ENCODE data around the gene WNT5A. TPM values are rescaled to one million over a fixed set of nuclear protein-coding genes. Genes with fewer than 3 reads are reported as not detected.

Gene WNT5A
- total RNA-seq, 2 experiments from 2014 or later, result 0.06 TPM; not detected in 1

GRCh38 chr3:55454611-55455010 is 32.5 kb downstream of the WNT5A start:
- intact Hi-C loops (cut with DNase I, micrococcal nuclease), result no loop called here
- POLR2A ChIA-PET, result no interaction called here
- no peaks in the 10 kb centered on the region for H3K36me3 Mint-ChIP-seq (ENCODE audit: low read depth)

GRCh38 chr3:55453886-55454496 is 33.1 kb downstream of the WNT5A start:
- no peaks in the 10 kb centered on the region for H3K27me3 Mint-ChIP-seq
- H3K27ac Mint-ChIP-seq, result no peak overlapping the region
- no peak overlapping the region for H3K4me3 ChIP-seq (ENCODE audit: low read length)
- no peak overlapping the region for H3K27ac ChIP-seq (ENCODE audit: low read depth in 1 of 2, low read length in 2 of 2)
- ChIA-PET CTCF (no interaction called here), POLR2A (no interaction called here)
- ATAC-seq (ENCODE audit: poor library complexity) (no peak), DNase-seq (no peak)
- no peaks in the 10 kb centered on the region for H3K27me3 ChIP-seq (ENCODE audit: control insufficient read depth in 1 of 2, insufficient read depth in 2 of 2, low read length in 2 of 2)
- no peaks in the 10 kb centered on the region for H3K4me1 ChIP-seq (ENCODE audit: insufficient read depth, low read length)
- intact Hi-C loops (cut with DNase I, micrococcal nuclease), result no loop called here
- no peaks in the 10 kb centered on the region for H3K4me1 Mint-ChIP-seq (ENCODE audit: low read depth)
- H3K36me3 Mint-ChIP-seq (ENCODE audit: low read depth), result no peaks in the 10 kb centered on the region
- no peaks in the 10 kb centered on the region for H3K36me3 ChIP-seq (ENCODE audit: insufficient read depth, low read length)
- no peaks in the 10 kb centered on the region for H3K9me3 ChIP-seq (ENCODE audit: control insufficient read depth in 1 of 2, insufficient read depth in 1 of 2, low read length in 2 of 2)
- no peaks in the 10 kb centered on the region for H3K9me3 Mint-ChIP-seq
- no peak overlapping the region for H3K4me3 Mint-ChIP-seq
- no peak for TF ChIP-seq CTCF (IDR thresholded peaks at IDR 0.05)

More at GRCh38 chr3:55454611-55455010, 32.5 kb downstream of the WNT5A start:
- Histone ChIP-seq H3K9me3 (ENCODE audit: control insufficient read depth in 1 of 2, insufficient read depth in 1 of 2, low read length in 2 of 2) (no peaks in the 10 kb centered on the region), H3K27ac (ENCODE audit: low read depth in 1 of 2, low read length in 2 of 2) (no peak overlapping the region), H3K36me3 (ENCODE audit: insufficient read depth, low read length) (no peaks in the 10 kb centered on the region), H3K27me3 (ENCODE audit: control insufficient read depth in 1 of 2, insufficient read depth in 2 of 2, low read length in 2 of 2) (no peaks in the 10 kb centered on the region), H3K4me1 (ENCODE audit: insufficient read depth, low read length) (no peaks in the 10 kb centered on the region), H3K4me3 (ENCODE audit: low read length) (no peak overlapping the region)
- no peaks in the 10 kb centered on the region for H3K4me1 Mint-ChIP-seq (ENCODE audit: low read depth)
- H3K27ac Mint-ChIP-seq, result no peak overlapping the region
- no peak overlapping the region for H3K4me3 Mint-ChIP-seq
- TF ChIP-seq CTCF (IDR thresholded peaks at IDR 0.05), result no peak
- H3K9me3 Mint-ChIP-seq, result no peaks in the 10 kb centered on the region
- ATAC-seq (ENCODE audit: poor library complexity) (no peak), DNase-seq (no peak)
- H3K27me3 Mint-ChIP-seq, result no peaks in the 10 kb centered on the region
- CTCF ChIA-PET, result no interaction called here

- intact Hi-C loops (cut with DNase I, micrococcal nuclease), result no loop called here
- Mint-ChIP-seq H3K27ac (no peak overlapping the region), H3K9me3 (no peaks in the 10 kb centered on the region), H3K4me3 (no peak overlapping the region), H3K4me1 (ENCODE audit: low read depth) (no peaks in the 10 kb centered on the region), H3K36me3 (ENCODE audit: low read depth) (no peaks in the 10 kb centered on the region), H3K27me3 (no peaks in the 10 kb centered on the region)
- ChIA-PET CTCF (no interaction called here), POLR2A (no interaction called here)
- H3K27ac ChIP-seq (ENCODE audit: low read depth in 1 of 2, low read length in 2 of 2), result no peak overlapping the region
- H3K9me3 ChIP-seq (ENCODE audit: control insufficient read depth in 1 of 2, insufficient read depth in 1 of 2, low read length in 2 of 2), result no peaks in the 10 kb centered on the region
- no peaks in the 10 kb centered on the region for H3K36me3 ChIP-seq (ENCODE audit: insufficient read depth, low read length)
- no peak for DNase-seq
- no peaks in the 10 kb centered on the region for H3K27me3 ChIP-seq (ENCODE audit: control insufficient read depth in 1 of 2, insufficient read depth in 2 of 2, low read length in 2 of 2)
- ATAC-seq (ENCODE audit: poor library complexity), result no peak
- TF ChIP-seq CTCF (IDR thresholded peaks at IDR 0.05), result no peak
- no peak overlapping the region for H3K4me3 ChIP-seq (ENCODE audit: low read length)
- H3K4me1 ChIP-seq (ENCODE audit: insufficient read depth, low read length), result no peaks in the 10 kb centered on the region
These were observed 34.2 kb downstream of the WNT5A start for GRCh38 chr3:55452886-55453285.

All from CD4-positive, alpha-beta T cell (primary cell).